Mesothelial cell of epicardium (in vitro differentiated cells): Measurements from ENCODE around the gene KISS1R. TPM values are rescaled to one million over a fixed set of nuclear protein-coding genes. Genes with fewer than 3 reads are reported as not detected.

ENCODE experiments used
- DNase-seq, 2 experiments: peaks; one replicate each; pipeline ENCODE4 v3.0.0; 2021; ENCODE audit warnings: low spot score in 2 of 2; ENCODE audit not compliant: unreplicated experiment in 2 of 2
- H3K27ac Mint-ChIP-seq: 2 replicates; pipeline ENCODE4 v1.8.0; 2021; ENCODE audit warnings: mixed read lengths
- H3K27me3 Mint-ChIP-seq: 2 replicates; pipeline ENCODE4 v1.8.0; 2021; ENCODE audit warnings: low read depth, mixed read lengths
- H3K36me3 Mint-ChIP-seq: 2 replicates; pipeline ENCODE4 v1.8.0; 2021; ENCODE audit warnings: mixed read lengths
- H3K4me1 Mint-ChIP-seq: 2 replicates; pipeline ENCODE4 v1.8.0; 2021; ENCODE audit warnings: mixed read lengths
- H3K4me3 Mint-ChIP-seq: 2 replicates; pipeline ENCODE4 v1.8.0; 2021; ENCODE audit warnings: mild to moderate bottlenecking, moderate library complexity, mixed read lengths
- H3K9me3 Mint-ChIP-seq: 2 replicates; pipeline ENCODE4 v1.8.0; 2021; ENCODE audit warnings: mixed read lengths
- CTCF ChIP-seq: fragments of 200-600 bp; sonication (generic); IDR thresholded peaks from one replicate; pipeline ENCODE4 v1.5.0; 2021; ENCODE audit warnings: antibody characterized with exemption; ENCODE audit not compliant: unreplicated experiment
- total RNA-seq: library from RNA; stranded (reverse); gene quantifications from 3 replicates; pipeline ENCODE4 v1.2.1, GENCODE V29; 2021

KISS1R gene
- total RNA-seq, 1 donor from 2014 or later = 1.5 TPM

DNA sequence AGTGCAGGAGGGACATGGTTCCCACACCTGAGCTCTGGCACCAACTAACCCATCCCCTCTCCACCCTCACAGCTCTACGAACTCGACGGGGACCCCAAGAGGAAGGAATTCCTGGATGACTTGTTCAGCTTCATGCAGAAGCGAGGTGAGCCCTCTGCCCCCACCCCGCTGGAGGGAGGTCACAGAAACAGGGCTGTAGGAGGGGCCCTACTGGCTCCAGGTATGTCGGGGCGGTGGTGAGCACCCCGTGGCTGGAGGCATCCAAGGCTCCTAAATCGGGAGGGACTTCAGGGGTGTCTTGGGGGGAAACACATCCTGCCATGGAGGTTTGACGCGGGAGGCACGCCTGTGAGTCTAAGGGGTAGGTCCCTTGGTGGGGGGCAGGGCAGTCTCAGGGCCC lies 42.9 kb downstream of the KISS1R start:
- Mint-ChIP-seq H3K4me3 (no peak overlapping the region), H3K9me3 (peaks cover 1% of the 10 kb centered on the region), H3K4me1 (peaks cover 52% of the 10 kb centered on the region), H3K27ac (peak overlapping the region; percentile 67), H3K27me3 (no peaks in the 10 kb centered on the region), H3K36me3 (peaks cover 16% of the 10 kb centered on the region)
- no peak for DNase-seq
- TF ChIP-seq CTCF = no peak

GRCh38 chr19:960601-960938 lies 43.4 kb downstream of the KISS1R start:
- H3K4me3 Mint-ChIP-seq = no peak overlapping the region
- peak overlapping the region; percentile 67 for H3K27ac Mint-ChIP-seq

DNA sequence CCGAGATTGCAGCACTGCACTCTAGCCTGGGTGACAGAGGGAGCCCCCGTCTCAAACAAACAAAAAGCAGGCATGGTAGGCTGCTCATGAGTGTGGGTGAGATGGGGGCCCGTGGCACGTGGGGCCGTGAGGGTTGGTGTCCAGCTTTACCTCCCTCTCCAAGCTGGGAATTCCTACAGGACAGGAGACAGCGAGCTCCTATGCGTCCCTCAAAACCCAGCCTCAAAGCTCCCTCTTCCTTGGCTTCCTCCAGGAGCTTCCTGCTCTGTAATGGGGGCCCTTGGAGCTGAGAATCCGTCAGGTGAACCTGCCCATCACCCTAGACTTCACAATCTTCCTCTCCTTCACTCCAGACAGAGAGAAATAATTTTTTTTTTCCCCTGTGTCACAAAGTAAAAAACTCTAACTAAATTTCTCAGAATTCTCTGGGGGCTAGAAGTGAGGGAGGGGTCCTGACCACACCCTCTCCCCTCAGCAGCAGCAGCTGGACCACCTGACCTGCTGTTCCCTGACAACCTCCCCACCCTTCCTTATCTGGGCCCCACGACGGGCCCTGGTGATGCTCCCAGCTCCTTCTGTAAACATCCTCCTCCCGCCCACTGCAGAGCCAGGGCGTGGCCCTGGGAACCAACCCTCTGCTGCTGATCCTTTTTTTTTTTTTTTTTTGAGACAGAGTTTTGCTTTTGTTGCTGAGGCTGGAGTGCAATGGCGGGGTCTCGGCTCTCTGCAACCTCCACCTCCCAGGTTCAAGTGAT lies 44.9 kb downstream of the KISS1R start:
- H3K27ac Mint-ChIP-seq = peak overlapping the region; percentile 90
- H3K36me3 Mint-ChIP-seq = peaks cover 26% of the 10 kb centered on the region
- peaks cover 36% of the 10 kb centered on the region for H3K4me1 Mint-ChIP-seq
- H3K27me3 Mint-ChIP-seq = no peaks in the 10 kb centered on the region
- H3K9me3 Mint-ChIP-seq = peaks cover 4% of the 10 kb centered on the region
- no peak overlapping the region for H3K4me3 Mint-ChIP-seq
- DNase-seq = no peak
- TF ChIP-seq CTCF = no peak

More at GRCh38 chr19:960601-960938, 43.4 kb downstream of the KISS1R start:
- H3K36me3 Mint-ChIP-seq = peaks cover 21% of the 10 kb centered on the region
- H3K27me3 Mint-ChIP-seq = no peaks in the 10 kb centered on the region
- no peak for TF ChIP-seq CTCF
- peaks cover 48% of the 10 kb centered on the region for H3K4me1 Mint-ChIP-seq
- peaks cover 4% of the 10 kb centered on the region for H3K9me3 Mint-ChIP-seq
- DNase-seq = no peak

DNA sequence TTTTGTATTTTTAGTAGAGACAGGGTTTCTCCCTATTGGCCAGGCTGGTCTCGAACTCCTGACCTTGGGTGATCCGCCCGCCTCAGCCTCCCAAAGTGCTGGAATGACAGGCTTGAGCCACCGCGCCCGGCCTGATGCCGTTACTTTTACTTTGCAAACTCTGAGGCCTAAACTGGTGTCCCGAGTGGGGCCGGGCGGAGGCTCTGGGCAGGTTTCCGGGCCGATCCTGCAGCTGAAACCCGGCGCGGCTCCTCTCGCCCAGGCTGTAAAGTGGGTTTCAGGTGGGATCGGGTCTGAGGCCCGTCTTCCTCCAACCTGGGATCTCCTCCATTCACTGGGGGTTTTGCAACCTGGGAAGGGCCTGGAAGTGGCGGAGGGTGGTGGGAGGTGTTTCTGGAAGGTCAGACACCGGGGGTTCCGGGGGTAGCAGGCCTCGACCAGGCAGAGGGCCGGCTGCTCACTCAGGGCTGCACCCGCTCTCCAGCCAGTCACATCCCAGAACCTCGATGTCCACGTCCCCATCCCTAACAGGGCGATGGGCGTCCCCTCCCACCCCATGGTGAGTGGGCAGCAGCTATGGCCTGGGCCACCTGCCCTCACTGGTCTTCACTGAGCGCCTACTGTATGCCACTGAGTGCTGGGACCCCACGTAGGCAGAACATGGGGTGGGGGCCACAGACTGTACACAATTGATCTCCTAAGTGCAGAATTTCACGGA lies 45.7 kb downstream of the KISS1R start:
- Mint-ChIP-seq H3K27me3 (no peaks in the 10 kb centered on the region), H3K9me3 (peaks cover 4% of the 10 kb centered on the region), H3K36me3 (peaks cover 30% of the 10 kb centered on the region), H3K4me3 (no peak overlapping the region), H3K4me1 (peaks cover 29% of the 10 kb centered on the region), H3K27ac (peak overlapping the region; percentile 65)
- no peak for TF ChIP-seq CTCF
- DNase-seq = no peak

DNA sequence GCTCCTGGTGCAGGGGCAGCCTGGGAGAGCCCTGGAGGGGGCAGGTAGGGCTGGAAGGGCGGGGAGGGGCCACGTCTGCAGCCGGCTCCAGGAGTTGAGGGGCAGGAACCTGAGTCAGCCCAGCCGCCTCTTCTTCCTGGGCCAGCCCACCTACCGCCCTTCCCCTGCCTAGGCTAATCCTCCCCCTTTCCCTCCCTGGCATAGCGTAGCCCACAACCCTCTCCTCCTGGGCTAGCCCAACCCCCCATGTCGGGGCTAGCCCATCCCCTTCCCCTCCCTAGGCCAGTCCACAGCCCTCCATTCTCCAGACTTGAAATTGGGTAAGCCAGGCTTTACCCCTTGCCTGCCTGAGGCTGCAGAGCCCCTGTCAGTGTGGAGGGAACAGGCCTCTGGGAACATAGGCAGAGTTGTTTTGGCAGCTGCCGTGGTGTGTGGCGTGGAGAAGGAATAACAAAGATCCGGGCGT lies 46.4 kb downstream of the KISS1R start:
- Mint-ChIP-seq H3K27ac (peak overlapping the region; percentile 65), H3K36me3 (peaks cover 33% of the 10 kb centered on the region), H3K4me1 (peaks cover 29% of the 10 kb centered on the region), H3K27me3 (no peaks in the 10 kb centered on the region), H3K4me3 (no peak overlapping the region), H3K9me3 (peaks cover 4% of the 10 kb centered on the region)
- no peak for DNase-seq
- no peak for TF ChIP-seq CTCF
